Mucosa of descending colon (tissue), 3 donors: Measurements from ENCODE around the gene MRM3. TPM values are rescaled to one million over a fixed set of nuclear protein-coding genes. Genes with fewer than 3 reads are reported as not detected.

Experiments used
- ATAC-seq: fragments of 200-7000 bp; cut with Tn5 transposase; one replicate; pipeline ENCODE4 v1.9.1; 2020; ENCODE audit warnings: mild to moderate bottlenecking, moderate library complexity
- DNase-seq, 3 donors: peaks; one replicate each; pipeline ENCODE4 v3.0.0-alpha.2; 2020
- H3K36me3 ChIP-seq: fragments of 200-600 bp; one replicate; pipeline ENCODE4 v1.8.0; 2021; ENCODE audit warnings: low read depth, mild to moderate bottlenecking
- H3K4me1 ChIP-seq: fragments of 200-600 bp; one replicate; pipeline ENCODE4 v1.8.0; 2021; ENCODE audit warnings: low read depth, mild to moderate bottlenecking
- H3K4me3 ChIP-seq: fragments of 200-600 bp; one replicate; pipeline ENCODE4 v1.8.0; 2021; ENCODE audit warnings: mild to moderate bottlenecking
- H3K9me3 ChIP-seq: fragments of 200-600 bp; one replicate; pipeline ENCODE4 v1.8.0; 2021; ENCODE audit warnings: mild to moderate bottlenecking
- CTCF ChIP-seq: fragments of 200-600 bp; IDR thresholded peaks from one replicate; pipeline ENCODE4 v1.8.0; 2022; ENCODE audit warnings: antibody characterized with exemption, mild to moderate bottlenecking
- intact Hi-C, 2 donors: fragments of 100-400 bp; cut with DNase I in 1 of 2; cut with micrococcal nuclease in 1 of 2; formaldehyde crosslinking; loops; one replicate each; pipeline versions ENCODE4 v1.11.0 to v1.11.1; 2022; cut with DNase I, micrococcal nuclease
- total RNA-seq, 3 donors: library from RNA; stranded (reverse); fragmentation: NEBNext Ultra II Directional in 2 of 3; extraction: Animal tissue kit (Norgen Biotek cat#: 25700) in 2 of 3; gene quantifications; one replicate each; pipeline versions ENCODE4 v1.2.1 to v1.2.4, GENCODE V29; 2021 to 2023
- donor health status: DM: no; HTN: no; CAD: no; lungs with moderate emphysema.
- donor health status: DM: no; HTN: no; CAD: no.
- donor health status: DM: no; HTN: yes; CAD: no.

MRM3 gene
- total RNA-seq, 3 donors from 2014 or later: 12.2 to 14.8 (median 12.4) TPM

DNA sequence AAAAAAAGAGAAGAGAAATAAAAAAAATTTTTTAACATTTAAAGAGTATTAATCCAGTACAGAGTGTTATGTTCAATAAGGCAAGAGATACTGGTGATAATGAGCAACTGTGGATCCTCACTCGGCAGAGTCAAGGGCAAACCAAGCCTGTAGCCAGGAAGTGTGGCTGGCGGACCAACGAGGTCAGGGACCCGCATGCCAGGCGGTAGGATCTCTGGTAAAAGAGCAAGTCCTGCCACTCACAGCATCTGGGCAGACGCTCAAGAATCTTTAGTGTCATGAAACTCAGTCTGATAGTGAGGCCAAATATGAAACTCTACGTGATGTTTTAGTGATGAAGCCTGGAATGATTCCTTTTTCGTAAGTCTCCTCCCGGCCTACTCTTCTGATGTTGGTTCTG is 21.8 kb upstream of the MRM3 start:
- Histone ChIP-seq H3K9me3 (no peaks in the 10 kb centered on the region), H3K4me3 (no peak overlapping the region), H3K36me3 (no peaks in the 10 kb centered on the region), H3K4me1 (no peaks in the 10 kb centered on the region)
- no peak for TF ChIP-seq CTCF
- DNase-seq (no peak), ATAC-seq (no peak)
- intact Hi-C loops: no loop called here

- Histone ChIP-seq H3K4me1 (no peaks in the 10 kb centered on the region), H3K9me3 (no peaks in the 10 kb centered on the region), H3K36me3 (no peaks in the 10 kb centered on the region), H3K4me3 (no peak overlapping the region)
- no peak for TF ChIP-seq CTCF
- no peak for DNase-seq
- ATAC-seq: no peak
- intact Hi-C loops: no loop called here
These were observed 15.1 kb upstream of the MRM3 start for GRCh38 chr17:767076-767475.

DNA sequence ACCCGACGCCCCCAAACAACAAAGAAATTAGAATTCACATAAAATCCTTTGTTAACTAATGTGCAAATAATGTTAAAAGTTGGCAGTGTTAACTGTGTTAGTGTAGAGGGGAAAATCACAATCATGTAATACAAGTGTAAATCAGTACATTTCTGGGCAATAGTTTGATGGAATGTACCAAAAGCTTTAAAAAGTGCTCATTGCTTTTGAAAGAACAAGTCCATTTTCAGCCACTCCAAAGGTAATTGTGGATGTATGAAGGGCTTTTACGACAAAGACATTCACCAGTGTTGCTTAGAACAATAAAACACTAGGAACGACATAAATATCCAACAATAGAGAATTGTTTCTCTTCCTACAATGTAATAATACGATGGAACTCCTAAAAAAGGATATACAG is 9.1 kb upstream of the MRM3 start:
- H3K9me3 ChIP-seq: no peaks in the 10 kb centered on the region
- intact Hi-C loops: no loop called here
- no peak overlapping the region for H3K4me3 ChIP-seq
- no peak for ATAC-seq
- DNase-seq: no peak
- H3K4me1 ChIP-seq: no peaks in the 10 kb centered on the region
- no peak for TF ChIP-seq CTCF
- H3K36me3 ChIP-seq: no peaks in the 10 kb centered on the region

- intact Hi-C loops: no loop called here
- DNase-seq: no peak
- no peak overlapping the region for H3K4me3 ChIP-seq
- no peak for ATAC-seq
- no peaks in the 10 kb centered on the region for H3K4me1 ChIP-seq
- H3K9me3 ChIP-seq: no peaks in the 10 kb centered on the region
- no peak for TF ChIP-seq CTCF
- H3K36me3 ChIP-seq: no peaks in the 10 kb centered on the region
These were observed 8.5 kb upstream of the MRM3 start for GRCh38 chr17:773467-774312.

DNA sequence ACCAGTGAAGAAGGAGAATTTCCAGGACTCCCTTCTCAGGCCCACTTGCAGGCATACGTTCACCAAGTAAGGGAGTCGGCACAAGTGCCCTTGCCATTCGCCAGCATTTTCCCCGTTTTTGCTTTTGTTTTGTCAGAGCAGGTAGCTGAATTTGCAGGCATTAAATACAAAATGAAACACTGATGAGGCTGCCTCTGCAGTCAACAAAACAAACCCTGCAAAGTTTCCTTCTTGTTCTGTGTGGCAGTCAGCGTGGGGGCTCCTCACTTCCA is 7.9 kb upstream of the MRM3 start:
- Histone ChIP-seq H3K4me3 (no peak overlapping the region), H3K36me3 (no peaks in the 10 kb centered on the region), H3K4me1 (no peaks in the 10 kb centered on the region), H3K9me3 (no peaks in the 10 kb centered on the region)
- TF ChIP-seq CTCF: no peak
- ATAC-seq: no peak
- DNase-seq: no peak
- intact Hi-C loops: no loop called here

DNA sequence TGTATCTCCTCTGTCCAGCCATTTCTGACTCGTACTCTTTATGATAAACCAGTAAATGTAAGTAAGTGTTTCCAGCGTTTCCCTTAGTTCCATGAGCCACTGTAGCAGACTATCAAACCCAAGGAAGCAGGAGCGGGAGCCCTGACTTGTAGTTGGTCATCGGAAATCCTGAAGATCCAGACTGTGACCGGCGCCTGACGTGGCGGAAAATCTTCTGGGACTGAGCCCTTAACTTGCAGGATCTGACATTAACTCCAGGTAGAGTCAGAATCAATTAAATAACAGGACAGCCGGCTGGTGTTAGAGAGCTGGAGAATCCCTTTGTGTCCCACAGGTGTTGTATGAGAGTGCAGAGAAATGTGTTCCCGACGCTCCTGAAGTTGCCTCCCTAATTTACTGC is 4.1 kb upstream of the MRM3 start:
- Histone ChIP-seq H3K36me3 (no peaks in the 10 kb centered on the region), H3K9me3 (no peaks in the 10 kb centered on the region), H3K4me1 (peaks cover 10% of the 10 kb centered on the region), H3K4me3 (no peak overlapping the region)
- intact Hi-C loops: no loop called here
- no peak for TF ChIP-seq CTCF
- ATAC-seq (no peak), DNase-seq (no peak)
